Measurements from ENCODE around the gene NUP42. TPM values are rescaled to one million over a fixed set of nuclear protein-coding genes. Genes with fewer than 3 reads are reported as not detected.

The NUP42 gene
- total RNA-seq, 1 donor from 2014 or later = 25.0 TPM

- DNase-seq (ENCODE audit: low read depth in 2 of 2) = no peak
Observed at GRCh38 chr7:23232966-23233365, 51.1 kb downstream of the NUP42 start.

- no peak for DNase-seq (ENCODE audit: low read depth in 2 of 2)
Observed at GRCh38 chr7:23234569-23235296, 52.9 kb downstream of the NUP42 start.

- no peak for DNase-seq (ENCODE audit: low read depth in 2 of 2)
Observed at GRCh38 chr7:23235813-23236221, 54.0 kb downstream of the NUP42 start.

GRCh38 chr7:23237000-23237399 lies 55.2 kb downstream of the NUP42 start:
- no peak for DNase-seq (ENCODE audit: low read depth in 2 of 2)

DNA sequence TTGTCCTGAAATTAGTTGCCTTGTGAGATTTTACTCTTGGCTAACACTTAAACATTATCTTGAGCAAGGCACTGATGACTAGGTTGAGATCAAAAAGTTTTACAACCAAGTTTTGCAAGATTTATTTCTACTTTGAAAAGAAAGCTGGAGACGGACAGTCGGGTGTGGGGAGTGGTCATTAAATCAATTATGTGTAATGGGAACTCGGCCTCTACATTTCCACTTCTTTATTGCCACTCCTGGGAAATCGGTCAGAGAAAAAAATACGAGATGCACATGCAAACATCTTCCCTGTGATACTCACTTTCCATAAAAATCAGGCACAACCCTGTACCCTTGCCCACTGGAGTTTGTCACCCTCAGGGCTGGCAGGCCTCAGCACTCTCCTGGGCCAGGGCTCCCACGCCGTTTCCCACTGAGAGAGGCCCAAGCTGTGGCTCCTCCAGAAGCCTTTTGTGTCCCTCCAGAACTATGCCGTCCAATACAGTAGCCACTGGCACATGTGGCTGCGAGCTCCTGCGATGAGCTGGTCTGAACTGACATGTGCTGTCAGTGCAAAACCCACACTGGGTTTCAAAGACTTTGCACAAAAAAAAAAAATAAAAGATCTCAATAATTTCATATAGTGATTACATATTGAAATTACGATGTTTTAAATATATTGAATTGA lies 57.3 kb downstream of the NUP42 start:
- no peak for DNase-seq (ENCODE audit: low read depth in 2 of 2)

DNA sequence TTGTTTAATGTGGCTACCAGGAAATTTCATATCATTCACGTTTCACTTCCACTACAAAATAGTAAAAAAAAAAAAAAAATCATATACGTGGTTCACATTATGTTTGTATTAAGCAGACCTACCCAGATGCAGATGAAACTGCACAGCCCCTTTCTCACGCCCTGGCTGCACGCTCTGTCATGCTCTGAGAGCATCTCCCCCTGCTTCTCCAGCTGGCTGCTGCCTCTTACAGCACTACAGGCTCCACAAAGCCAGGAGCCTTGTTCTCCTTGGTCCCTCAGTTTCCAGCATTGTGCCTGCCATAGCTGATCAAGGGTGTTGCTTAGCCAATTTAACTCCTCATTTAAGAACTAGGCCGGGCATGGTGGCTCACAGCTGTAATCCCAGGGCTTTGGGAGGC lies 57.9 kb downstream of the NUP42 start:
- DNase-seq (ENCODE audit: low read depth in 2 of 2) = no peak

DNA sequence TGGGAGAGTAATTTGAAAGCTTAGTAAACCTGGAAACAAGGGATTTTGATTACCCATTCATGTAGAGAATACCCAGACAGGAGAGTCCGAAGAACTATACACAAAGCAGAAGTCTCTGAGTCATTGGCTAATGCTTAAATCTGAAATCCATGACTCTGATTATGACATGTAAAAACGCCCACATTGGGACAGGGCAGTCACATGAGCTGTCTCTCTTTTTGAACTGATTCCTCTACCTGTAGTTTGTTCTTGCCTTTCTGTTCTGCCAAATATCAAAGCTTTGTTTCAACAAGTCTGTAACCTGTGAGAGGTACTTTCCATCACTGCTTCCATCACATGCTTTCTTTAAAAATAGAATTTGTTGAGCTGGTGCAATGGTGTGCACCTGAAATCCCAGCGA lies 60.5 kb downstream of the NUP42 start:
- DNase-seq (ENCODE audit: low read depth in 2 of 2) = no peak

GRCh38 chr7:23242935-23243334 lies 61.1 kb downstream of the NUP42 start:
- no peak for DNase-seq (ENCODE audit: low read depth in 2 of 2)

DNA sequence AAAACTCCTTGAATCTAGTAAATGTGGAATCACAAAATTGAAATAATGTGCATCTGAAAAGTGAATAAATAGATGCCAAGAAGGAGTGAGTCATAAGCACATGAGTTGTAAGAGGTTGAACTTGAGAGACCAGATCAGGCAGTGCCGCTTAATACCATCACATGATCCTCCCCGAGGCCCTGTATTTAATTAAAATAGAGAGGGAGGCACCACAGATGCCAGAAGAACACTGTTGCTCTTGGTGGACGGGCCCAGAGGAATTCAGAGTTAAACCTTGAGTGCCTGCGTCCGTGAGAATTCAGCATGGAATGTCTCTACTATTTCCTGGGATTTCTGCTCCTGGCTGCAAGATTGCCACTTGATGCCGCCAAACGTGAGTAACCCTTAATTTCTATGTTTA lies 64.7 kb downstream of the NUP42 start, which contains the start of gene GPNMB:
Gene GPNMB, plus strand, starts transcription at position 221 of the 400 bp plus-strand sequence. Its CDS starts 83 bp downstream, at position 304.
- DNase-seq (ENCODE audit: low read depth in 2 of 2) = no peak

- DNase-seq (ENCODE audit: low read depth in 2 of 2) = no peak
Observed at GRCh38 chr7:23247046-23247602, 65.3 kb downstream of the NUP42 start.

GRCh38 chr7:23247603-23248335 lies 65.9 kb downstream of the NUP42 start:
- DNase-seq (ENCODE audit: low read depth in 2 of 2) = no peak

DNA sequence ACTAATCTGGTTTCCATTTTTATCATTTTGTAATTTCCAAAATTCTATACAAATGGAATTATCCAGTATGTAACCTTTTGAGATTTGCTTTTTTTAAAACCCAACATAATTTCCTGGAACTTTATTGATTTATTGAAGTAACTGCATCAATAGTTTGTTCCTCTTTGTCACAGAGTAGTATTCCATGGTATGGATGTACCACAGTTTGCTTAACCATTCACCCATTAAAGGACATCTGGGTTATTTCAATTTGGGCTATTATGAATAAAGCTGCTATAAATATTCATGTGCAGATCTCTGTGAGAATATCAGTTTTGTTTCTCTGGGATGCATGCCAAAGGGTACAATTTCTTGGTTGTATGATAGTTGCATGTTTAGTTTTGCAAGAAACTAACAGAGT lies 67.6 kb downstream of the NUP42 start:
- no peak for DNase-seq (ENCODE audit: low read depth in 2 of 2)

Other genes starting within 250 kb of the NUP42 start
- 26.8 and 27.7 TPM in 2 replicates for gene HYCC1, start 167.9 kb upstream of the NUP42 start, total RNA-seq
- gene KLHL7, start 76.3 kb upstream of the NUP42 start, total RNA-seq = 13.3 and 17.4 TPM in 2 replicates
- gene GPNMB, start 64.7 kb downstream of the NUP42 start, total RNA-seq = under 0.01 and 0.22 TPM in 2 replicates
- 46.6 and 58.5 TPM in 2 replicates for gene MALSU1, start 117.3 kb downstream of the NUP42 start, total RNA-seq